Central memory CD8-positive, alpha-beta T cell (primary cell): Measurements from ENCODE around the gene MYL3.
"Not testable (repeated sequence)": the region's sequence is repeated elsewhere in the genome, so short reads cannot be mapped to it uniquely, and the experiment has no call there.

Experiments
- ATAC-seq: fragments of 150-1000 bp; cut with Tn5 transposase; replicated peaks from 2 replicates; pipeline ENCODE4 v1.10.0; 2022; ENCODE audit warnings: mild to moderate bottlenecking, moderate FRiP score, moderate number of reproducible peaks; ENCODE audit not compliant: poor library complexity, severe bottlenecking; ENCODE audit errors: extremely low read depth
- DNase-seq, 2 donors: peaks; one replicate each; pipeline ENCODE4 v3.0.0; 2021; ENCODE audit warnings: low spot score in 2 of 2
- H3K27ac Mint-ChIP-seq: one replicate; pipeline ENCODE4 v1.8.0; 2022; ENCODE audit warnings: low read depth, mild to moderate bottlenecking, moderate library complexity, mixed read lengths
- H3K27me3 Mint-ChIP-seq: one replicate; pipeline ENCODE4 v1.8.0; 2022; ENCODE audit warnings: mixed read lengths
- H3K36me3 Mint-ChIP-seq: one replicate; pipeline ENCODE4 v1.8.0; 2022; ENCODE audit warnings: mild to moderate bottlenecking, moderate library complexity, mixed read lengths; ENCODE audit not compliant: insufficient read depth
- H3K4me1 Mint-ChIP-seq: one replicate; pipeline ENCODE4 v1.8.0; 2022; ENCODE audit warnings: mixed read lengths
- H3K4me3 Mint-ChIP-seq: one replicate; pipeline ENCODE4 v1.8.0; 2022; ENCODE audit warnings: mild to moderate bottlenecking, moderate library complexity, mixed read lengths
- H3K9me3 Mint-ChIP-seq: one replicate; pipeline ENCODE4 v1.8.0; 2022; ENCODE audit warnings: mixed read lengths

The MYL3 gene

GRCh38 chr3:46831841-46832240 is 31.4 kb downstream of the MYL3 start:
- ATAC-seq (no peak), DNase-seq (no peak)
- Mint-ChIP-seq H3K4me1 (peaks cover 8% of the 10 kb centered on the region), H3K4me3 (no peak overlapping the region), H3K9me3 (no peaks in the 10 kb centered on the region), H3K27me3 (no peaks in the 10 kb centered on the region), H3K36me3 (no peaks in the 10 kb centered on the region), H3K27ac (no peak overlapping the region)

GRCh38 chr3:46831316-46831715 is 31.9 kb downstream of the MYL3 start:
- H3K4me1 Mint-ChIP-seq: peaks cover 8% of the 10 kb centered on the region

DNA sequence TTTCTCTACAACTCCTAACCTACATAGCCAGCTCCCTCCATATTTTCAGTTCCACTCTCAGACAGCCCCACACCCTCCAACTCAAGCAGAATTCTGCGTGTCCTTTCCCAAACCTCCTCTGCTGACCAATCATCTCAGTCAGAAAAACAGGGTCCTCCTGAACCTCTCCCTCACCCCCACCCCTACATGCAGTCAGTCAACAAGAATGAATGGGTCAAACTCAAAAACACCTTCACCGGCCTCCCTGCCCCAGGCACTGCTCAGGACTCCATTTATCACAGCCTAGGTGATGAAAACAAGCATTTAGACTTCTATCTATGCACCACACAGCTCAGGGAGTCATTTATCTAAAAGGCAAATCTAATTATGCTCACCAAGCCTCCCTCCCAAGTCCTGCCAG is 32.4 kb downstream of the MYL3 start:
- Mint-ChIP-seq H3K27ac (no peak overlapping the region), H3K4me1 (peaks cover 8% of the 10 kb centered on the region), H3K36me3 (no peaks in the 10 kb centered on the region), H3K4me3 (no peak overlapping the region), H3K9me3 (no peaks in the 10 kb centered on the region), H3K27me3 (no peaks in the 10 kb centered on the region)
- DNase-seq: no peak
- no peak for ATAC-seq

More at GRCh38 chr3:46831316-46831715, 31.9 kb downstream of the MYL3 start:
- Mint-ChIP-seq H3K27me3 (no peaks in the 10 kb centered on the region), H3K27ac (no peak overlapping the region), H3K9me3 (no peaks in the 10 kb centered on the region), H3K4me3 (no peak overlapping the region), H3K36me3 (no peaks in the 10 kb centered on the region)
- DNase-seq (no peak), ATAC-seq (no peak)

- no peaks in the 10 kb centered on the region for H3K9me3 Mint-ChIP-seq
- H3K27ac Mint-ChIP-seq: no peak overlapping the region
Observed at GRCh38 chr3:46829699-46830208, 33.5 kb downstream of the MYL3 start.

GRCh38 chr3:46825450-46825849 is 37.8 kb downstream of the MYL3 start:
- ATAC-seq (no peak), DNase-seq (no peak)
- Mint-ChIP-seq H3K27me3 (peaks cover 13% of the 10 kb centered on the region), H3K4me3 (no peak overlapping the region), H3K27ac (no peak overlapping the region), H3K9me3 (peaks cover 5% of the 10 kb centered on the region), H3K4me1 (peaks cover 8% of the 10 kb centered on the region), H3K36me3 (no peaks in the 10 kb centered on the region)

More at GRCh38 chr3:46829699-46830208, 33.5 kb downstream of the MYL3 start:
- Mint-ChIP-seq H3K36me3 (no peaks in the 10 kb centered on the region), H3K4me3 (no peak overlapping the region), H3K27me3 (no peaks in the 10 kb centered on the region), H3K4me1 (peaks cover 8% of the 10 kb centered on the region)
- ATAC-seq (peak; percentile 93), DNase-seq (peak in 1 of 2 donors; percentile 32)

GRCh38 chr3:46824211-46824970 is 38.9 kb downstream of the MYL3 start:
- peaks cover 5% of the 10 kb centered on the region for H3K9me3 Mint-ChIP-seq
- H3K27me3 Mint-ChIP-seq: peaks cover 13% of the 10 kb centered on the region
- H3K36me3 Mint-ChIP-seq: no peaks in the 10 kb centered on the region
- no peak overlapping the region for H3K27ac Mint-ChIP-seq
- H3K4me3 Mint-ChIP-seq: no peak overlapping the region
- ATAC-seq (no peak), DNase-seq (no peak)
- H3K4me1 Mint-ChIP-seq: no peaks in the 10 kb centered on the region

- not testable (repeated sequence) for H3K36me3 Mint-ChIP-seq, ATAC-seq, H3K4me1 Mint-ChIP-seq, H3K9me3 Mint-ChIP-seq, H3K27ac Mint-ChIP-seq, H3K4me3 Mint-ChIP-seq, DNase-seq
- peaks cover 13% of the 10 kb centered on the region for H3K27me3 Mint-ChIP-seq
Observed at GRCh38 chr3:46823314-46823713, 39.9 kb downstream of the MYL3 start.

DNA sequence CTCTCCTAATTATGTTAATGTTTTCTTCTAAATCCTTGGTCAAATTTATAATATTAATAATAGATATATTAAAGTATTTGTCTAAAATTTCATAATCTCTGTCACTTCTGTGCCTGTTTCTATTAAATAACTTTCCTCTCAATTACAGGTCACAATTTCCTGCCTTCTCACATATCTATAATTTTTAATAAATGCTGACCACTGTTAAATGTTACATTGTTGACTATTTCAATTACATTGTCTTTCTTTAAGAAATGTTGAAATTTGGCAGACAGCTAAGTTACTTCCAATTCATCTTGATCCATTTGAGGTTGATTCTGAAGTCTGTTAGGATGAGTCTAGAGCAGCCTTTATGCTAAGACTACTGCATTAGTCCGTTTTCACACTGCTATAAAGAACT is 41.7 kb downstream of the MYL3 start:
- no peaks in the 10 kb centered on the region for H3K36me3 Mint-ChIP-seq
- H3K27me3 Mint-ChIP-seq: peaks cover 13% of the 10 kb centered on the region
- H3K9me3 Mint-ChIP-seq: peaks cover 5% of the 10 kb centered on the region
- H3K27ac Mint-ChIP-seq: no peak overlapping the region
- no peak overlapping the region for H3K4me3 Mint-ChIP-seq
- no peak for DNase-seq
- ATAC-seq: no peak
- H3K4me1 Mint-ChIP-seq: no peaks in the 10 kb centered on the region

- Mint-ChIP-seq H3K4me1 (no peaks in the 10 kb centered on the region), H3K27me3 (peaks cover 13% of the 10 kb centered on the region), H3K9me3 (peaks cover 5% of the 10 kb centered on the region), H3K36me3 (no peaks in the 10 kb centered on the region), H3K27ac (no peak overlapping the region), H3K4me3 (no peak overlapping the region)
- ATAC-seq (no peak), DNase-seq (no peak)
Observed at GRCh38 chr3:46820852-46821251, 42.4 kb downstream of the MYL3 start.

GRCh38 chr3:46812237-46812791 is 50.9 kb downstream of the MYL3 start:
- Mint-ChIP-seq H3K4me3 (peak overlapping the region; percentile 76), H3K4me1 (peaks cover 13% of the 10 kb centered on the region), H3K36me3 (no peaks in the 10 kb centered on the region), H3K27ac (peak overlapping the region; percentile 44), H3K9me3 (no peaks in the 10 kb centered on the region), H3K27me3 (no peaks in the 10 kb centered on the region)
- peak; percentile 54 for ATAC-seq
- peak in 1 of 2 donors; percentile 32 for DNase-seq

- Mint-ChIP-seq H3K9me3 (no peaks in the 10 kb centered on the region), H3K4me1 (peaks cover 13% of the 10 kb centered on the region), H3K27me3 (no peaks in the 10 kb centered on the region), H3K4me3 (peak overlapping the region; percentile 76), H3K27ac (no peak overlapping the region), H3K36me3 (no peaks in the 10 kb centered on the region)
- DNase-seq (no peak), ATAC-seq (no peak)
Observed at GRCh38 chr3:46811615-46812236, 51.5 kb downstream of the MYL3 start.

- not testable (repeated sequence) for H3K4me3 Mint-ChIP-seq, H3K9me3 Mint-ChIP-seq, H3K27ac Mint-ChIP-seq, DNase-seq, H3K36me3 Mint-ChIP-seq, ATAC-seq, H3K27me3 Mint-ChIP-seq
- H3K4me1 Mint-ChIP-seq: peaks cover 13% of the 10 kb centered on the region
Observed at GRCh38 chr3:46808766-46809165, 54.5 kb downstream of the MYL3 start.
